Measurements from ENCODE around the gene GKN2.

DNA sequence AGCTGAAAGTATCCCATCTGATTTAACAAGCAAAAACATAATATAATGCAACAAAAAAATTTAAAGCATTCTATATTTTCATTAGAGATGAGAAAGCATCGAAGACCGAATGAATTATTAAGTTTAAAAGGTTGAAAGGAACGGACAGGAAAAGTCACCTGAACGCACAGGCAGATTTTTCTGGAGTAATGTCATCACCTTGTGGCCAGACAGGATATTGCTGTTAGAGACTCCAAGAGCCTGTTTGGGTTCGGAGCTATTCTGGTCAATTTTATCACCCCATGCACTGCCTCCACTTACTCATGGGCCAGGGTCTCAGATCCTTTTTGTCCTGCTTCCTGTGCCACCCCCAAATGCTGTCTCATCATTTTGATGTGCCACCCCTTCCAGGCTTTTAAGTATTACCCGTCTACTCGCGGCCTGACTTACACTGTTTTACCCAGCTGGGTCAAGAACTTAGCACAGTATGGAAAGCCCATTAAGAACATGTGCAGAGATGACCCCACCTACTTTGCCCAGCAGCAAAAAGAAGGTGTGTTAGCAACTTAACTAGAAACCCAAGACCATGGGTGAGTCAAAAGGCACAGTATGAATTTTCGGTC lies 27.3 kb downstream of the GKN2 start:
- TF ChIP-seq, protein P1, sequence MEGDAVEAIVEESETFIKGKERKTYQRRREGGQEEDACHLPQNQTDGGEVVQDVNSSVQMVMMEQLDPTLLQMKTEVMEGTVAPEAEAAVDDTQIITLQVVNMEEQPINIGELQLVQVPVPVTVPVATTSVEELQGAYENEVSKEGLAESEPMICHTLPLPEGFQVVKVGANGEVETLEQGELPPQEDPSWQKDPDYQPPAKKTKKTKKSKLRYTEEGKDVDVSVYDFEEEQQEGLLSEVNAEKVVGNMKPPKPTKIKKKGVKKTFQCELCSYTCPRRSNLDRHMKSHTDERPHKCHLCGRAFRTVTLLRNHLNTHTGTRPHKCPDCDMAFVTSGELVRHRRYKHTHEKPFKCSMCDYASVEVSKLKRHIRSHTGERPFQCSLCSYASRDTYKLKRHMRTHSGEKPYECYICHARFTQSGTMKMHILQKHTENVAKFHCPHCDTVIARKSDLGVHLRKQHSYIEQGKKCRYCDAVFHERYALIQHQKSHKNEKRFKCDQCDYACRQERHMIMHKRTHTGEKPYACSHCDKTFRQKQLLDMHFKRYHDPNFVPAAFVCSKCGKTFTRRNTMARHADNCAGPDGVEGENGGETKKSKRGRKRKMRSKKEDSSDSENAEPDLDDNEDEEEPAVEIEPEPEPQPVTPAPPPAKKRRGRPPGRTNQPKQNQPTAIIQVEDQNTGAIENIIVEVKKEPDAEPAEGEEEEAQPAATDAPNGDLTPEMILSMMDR (IDR thresholded peaks at IDR 0.05): peak in 5 of 7 experiments; percentile 82 to 90 (median 87)
- TF ChIP-seq POLR2A (IDR thresholded peaks at IDR 0.05): no peak
- no peak for TF ChIP-seq POLR2AphosphoS5 (IDR thresholded peaks at IDR 0.05)
- no peak for TF ChIP-seq EP300 (IDR thresholded peaks at IDR 0.05)

Measured in stomach (tissue), 4 donors.